ENCODE measurements around the gene RBM5.

- TF ChIP-seq, protein P1, sequence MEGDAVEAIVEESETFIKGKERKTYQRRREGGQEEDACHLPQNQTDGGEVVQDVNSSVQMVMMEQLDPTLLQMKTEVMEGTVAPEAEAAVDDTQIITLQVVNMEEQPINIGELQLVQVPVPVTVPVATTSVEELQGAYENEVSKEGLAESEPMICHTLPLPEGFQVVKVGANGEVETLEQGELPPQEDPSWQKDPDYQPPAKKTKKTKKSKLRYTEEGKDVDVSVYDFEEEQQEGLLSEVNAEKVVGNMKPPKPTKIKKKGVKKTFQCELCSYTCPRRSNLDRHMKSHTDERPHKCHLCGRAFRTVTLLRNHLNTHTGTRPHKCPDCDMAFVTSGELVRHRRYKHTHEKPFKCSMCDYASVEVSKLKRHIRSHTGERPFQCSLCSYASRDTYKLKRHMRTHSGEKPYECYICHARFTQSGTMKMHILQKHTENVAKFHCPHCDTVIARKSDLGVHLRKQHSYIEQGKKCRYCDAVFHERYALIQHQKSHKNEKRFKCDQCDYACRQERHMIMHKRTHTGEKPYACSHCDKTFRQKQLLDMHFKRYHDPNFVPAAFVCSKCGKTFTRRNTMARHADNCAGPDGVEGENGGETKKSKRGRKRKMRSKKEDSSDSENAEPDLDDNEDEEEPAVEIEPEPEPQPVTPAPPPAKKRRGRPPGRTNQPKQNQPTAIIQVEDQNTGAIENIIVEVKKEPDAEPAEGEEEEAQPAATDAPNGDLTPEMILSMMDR (conservative IDR thresholded peaks at IDR 0.05; ENCODE audit: low read length) = no peak
- TF ChIP-seq EZH2phosphoT487 (IDR thresholded peaks at IDR 0.05; ENCODE audit: borderline replicate concordance) = no peak
Measured at GRCh38 chr3:50130436-50130835, 41.7 kb downstream of the RBM5 start.

Measured in Loucy (cell line).